ENCODE results near the gene NOS3. TPM values are rescaled to one million over a fixed set of nuclear protein-coding genes. Genes with fewer than 3 reads are reported as not detected.

NOS3 gene
- total and polyA plus RNA-seq, 9 of the 15 experiments (the other 6 are each of a cell fraction or from before 2014, with no cell fraction given) = 1.1 to 121 (median 23.6) TPM

DNA sequence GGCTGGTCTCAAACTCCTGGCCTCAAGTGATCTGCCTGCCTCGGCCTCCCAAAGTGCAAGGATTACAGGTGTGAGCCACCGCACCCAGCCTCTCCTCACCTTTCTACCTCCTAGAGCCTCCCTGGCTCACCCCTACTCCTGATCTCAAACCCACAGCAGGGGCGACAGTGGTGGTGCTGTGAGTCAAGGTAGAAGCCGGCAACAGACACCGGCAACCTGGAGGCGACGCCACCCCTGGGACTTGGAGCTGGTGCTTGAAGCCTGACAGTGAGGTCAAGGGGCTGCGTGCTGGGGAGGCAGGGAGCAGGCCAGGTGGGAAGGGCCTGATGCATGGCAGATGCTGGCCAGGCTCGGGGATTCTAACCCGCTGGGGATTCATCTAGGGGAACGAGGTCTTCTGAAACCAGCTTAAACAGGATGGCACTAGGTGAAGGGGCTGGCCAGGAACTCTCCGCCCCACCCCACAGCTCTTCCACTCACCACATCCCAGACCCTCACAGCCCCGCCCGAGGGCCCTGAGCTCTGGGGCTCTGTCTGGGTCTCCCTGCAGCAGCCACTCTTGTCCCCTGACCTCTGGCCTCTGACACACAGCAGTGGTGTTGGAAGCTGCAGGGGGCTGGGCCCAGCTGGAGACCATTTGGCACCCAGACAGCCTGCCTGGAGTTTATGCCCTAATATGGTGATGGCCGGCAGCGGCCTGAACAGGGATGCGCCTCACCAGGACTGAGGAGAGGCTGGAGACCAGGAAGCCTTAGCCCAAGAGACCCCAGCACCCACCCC is 29.1 kb upstream of the NOS3 start (continued):
- TF ChIP-seq, protein P1, sequence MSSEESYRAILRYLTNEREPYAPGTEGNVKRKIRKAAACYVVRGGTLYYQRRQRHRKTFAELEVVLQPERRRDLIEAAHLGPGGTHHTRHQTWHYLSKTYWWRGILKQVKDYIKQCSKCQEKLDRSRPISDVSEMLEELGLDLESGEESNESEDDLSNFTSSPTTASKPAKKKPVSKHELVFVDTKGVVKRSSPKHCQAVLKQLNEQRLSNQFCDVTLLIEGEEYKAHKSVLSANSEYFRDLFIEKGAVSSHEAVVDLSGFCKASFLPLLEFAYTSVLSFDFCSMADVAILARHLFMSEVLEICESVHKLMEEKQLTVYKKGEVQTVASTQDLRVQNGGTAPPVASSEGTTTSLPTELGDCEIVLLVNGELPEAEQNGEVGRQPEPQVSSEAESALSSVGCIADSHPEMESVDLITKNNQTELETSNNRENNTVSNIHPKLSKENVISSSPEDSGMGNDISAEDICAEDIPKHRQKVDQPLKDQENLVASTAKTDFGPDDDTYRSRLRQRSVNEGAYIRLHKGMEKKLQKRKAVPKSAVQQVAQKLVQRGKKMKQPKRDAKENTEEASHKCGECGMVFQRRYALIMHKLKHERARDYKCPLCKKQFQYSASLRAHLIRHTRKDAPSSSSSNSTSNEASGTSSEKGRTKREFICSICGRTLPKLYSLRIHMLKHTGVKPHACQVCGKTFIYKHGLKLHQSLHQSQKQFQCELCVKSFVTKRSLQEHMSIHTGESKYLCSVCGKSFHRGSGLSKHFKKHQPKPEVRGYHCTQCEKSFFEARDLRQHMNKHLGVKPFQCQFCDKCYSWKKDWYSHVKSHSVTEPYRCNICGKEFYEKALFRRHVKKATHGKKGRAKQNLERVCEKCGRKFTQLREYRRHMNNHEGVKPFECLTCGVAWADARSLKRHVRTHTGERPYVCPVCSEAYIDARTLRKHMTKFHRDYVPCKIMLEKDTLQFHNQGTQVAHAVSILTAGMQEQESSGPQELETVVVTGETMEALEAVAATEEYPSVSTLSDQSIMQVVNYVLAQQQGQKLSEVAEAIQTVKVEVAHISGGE (CRISPR knock-in tag; IDR thresholded peaks at IDR 0.05) = peak in 1 of 3 experiments; percentile 52; a peak in 2 of 6 replicates
- TF ChIP-seq, protein P2, sequence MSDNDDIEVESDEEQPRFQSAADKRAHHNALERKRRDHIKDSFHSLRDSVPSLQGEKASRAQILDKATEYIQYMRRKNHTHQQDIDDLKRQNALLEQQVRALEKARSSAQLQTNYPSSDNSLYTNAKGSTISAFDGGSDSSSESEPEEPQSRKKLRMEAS (CRISPR knock-in tag; IDR thresholded peaks at IDR 0.05) = peak; percentile 17; the same call in 1 of the 2 replicates
- TF ChIP-seq CREM (IDR thresholded peaks at IDR 0.05; ENCODE audit: low read depth) = peak; percentile 37; the same call in 1 of the 2 replicates
- TF ChIP-seq NR1H2 (CRISPR knock-in tag; IDR thresholded peaks at IDR 0.05) = peak; percentile 71; the same call in 1 of the 2 replicates
- peak; percentile 35; the same call in 1 of the 2 replicates for TF ChIP-seq L3MBTL2 (IDR thresholded peaks at IDR 0.05)
- TF ChIP-seq, protein P3, sequence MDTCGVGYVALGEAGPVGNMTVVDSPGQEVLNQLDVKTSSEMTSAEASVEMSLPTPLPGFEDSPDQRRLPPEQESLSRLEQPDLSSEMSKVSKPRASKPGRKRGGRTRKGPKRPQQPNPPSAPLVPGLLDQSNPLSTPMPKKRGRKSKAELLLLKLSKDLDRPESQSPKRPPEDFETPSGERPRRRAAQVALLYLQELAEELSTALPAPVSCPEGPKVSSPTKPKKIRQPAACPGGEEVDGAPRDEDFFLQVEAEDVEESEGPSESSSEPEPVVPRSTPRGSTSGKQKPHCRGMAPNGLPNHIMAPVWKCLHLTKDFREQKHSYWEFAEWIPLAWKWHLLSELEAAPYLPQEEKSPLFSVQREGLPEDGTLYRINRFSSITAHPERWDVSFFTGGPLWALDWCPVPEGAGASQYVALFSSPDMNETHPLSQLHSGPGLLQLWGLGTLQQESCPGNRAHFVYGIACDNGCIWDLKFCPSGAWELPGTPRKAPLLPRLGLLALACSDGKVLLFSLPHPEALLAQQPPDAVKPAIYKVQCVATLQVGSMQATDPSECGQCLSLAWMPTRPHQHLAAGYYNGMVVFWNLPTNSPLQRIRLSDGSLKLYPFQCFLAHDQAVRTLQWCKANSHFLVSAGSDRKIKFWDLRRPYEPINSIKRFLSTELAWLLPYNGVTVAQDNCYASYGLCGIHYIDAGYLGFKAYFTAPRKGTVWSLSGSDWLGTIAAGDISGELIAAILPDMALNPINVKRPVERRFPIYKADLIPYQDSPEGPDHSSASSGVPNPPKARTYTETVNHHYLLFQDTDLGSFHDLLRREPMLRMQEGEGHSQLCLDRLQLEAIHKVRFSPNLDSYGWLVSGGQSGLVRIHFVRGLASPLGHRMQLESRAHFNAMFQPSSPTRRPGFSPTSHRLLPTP (IDR thresholded peaks at IDR 0.05; ENCODE audit: borderline replicate concordance, extremely low read depth, insufficient read length) = no peak
- peak; percentile 79; the same call in 1 of the 2 replicates for TF ChIP-seq ERF (CRISPR knock-in tag; IDR thresholded peaks at IDR 0.05)
- peak; percentile 60; the same call in 1 of the 2 replicates for TF ChIP-seq ZNF175 (CRISPR knock-in tag; IDR thresholded peaks at IDR 0.05; ENCODE audit: low read depth)
- peak in 1 of 2 experiments; percentile 65; a peak in 1 of 4 replicates for TF ChIP-seq SIN3A (IDR thresholded peaks at IDR 0.05; ENCODE audit: borderline replicate concordance in 2 of 2, control insufficient read depth in 1 of 2, low read depth in 2 of 2, low read length in 2 of 2)

All from K562 (cell line).